ENCODE data around the gene PKP4.

Gene PKP4

DNA sequence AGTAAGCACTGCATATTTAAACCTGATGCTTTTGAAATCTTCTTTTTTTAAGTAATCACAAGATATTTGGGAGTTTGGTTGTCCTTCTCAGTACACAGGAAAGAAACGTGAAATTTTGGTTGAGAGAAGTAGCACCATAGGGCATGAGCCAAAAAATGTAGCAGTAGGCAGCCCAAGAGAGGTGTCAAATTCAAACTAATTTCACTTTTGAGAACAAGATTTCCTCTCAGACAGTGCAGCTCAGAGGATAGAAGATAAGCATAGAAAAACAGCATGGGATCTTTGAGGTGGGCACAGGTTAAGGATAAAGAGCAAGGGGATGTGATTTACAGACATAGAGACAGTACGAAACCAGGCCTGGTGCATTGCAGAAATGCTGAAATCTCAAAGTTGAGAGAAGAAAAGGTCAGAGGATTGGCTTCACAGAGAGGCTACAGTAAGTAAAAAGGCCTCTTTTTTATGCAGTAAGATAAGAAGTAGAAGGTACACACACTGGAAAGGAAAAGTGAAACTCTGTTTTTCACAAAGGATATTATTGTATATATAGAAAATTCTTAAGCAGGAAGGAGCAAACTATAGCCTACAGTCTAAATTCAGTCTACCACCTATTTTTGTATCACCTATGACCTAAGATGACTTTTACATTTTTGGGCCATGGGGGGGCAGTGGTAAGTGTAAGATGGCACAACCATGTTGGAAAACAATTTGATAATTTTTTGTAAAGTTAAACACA, 89.8 kb downstream of the PKP4 start:
- no peak for DNase-seq

DNA sequence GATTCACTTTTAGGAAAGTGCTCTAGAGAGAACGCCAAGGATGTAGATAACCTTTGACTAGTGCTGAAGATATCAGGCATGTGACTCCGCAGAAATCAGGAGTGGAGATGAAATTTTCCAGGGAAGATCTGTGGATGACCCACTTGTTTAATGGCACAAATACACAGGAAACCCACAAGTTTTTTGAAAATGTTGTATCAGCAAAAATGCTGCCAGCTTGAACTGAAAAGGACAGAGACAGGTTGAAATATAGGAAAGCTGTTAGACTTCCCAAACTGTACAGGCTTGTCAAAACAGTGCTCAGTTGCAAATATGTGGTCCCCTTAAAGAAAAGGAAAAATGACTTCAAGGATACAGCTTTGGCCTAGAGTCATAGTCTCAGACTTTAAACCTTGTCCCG, 96.5 kb downstream of the PKP4 start:
- DNase-seq, result no peak

- DNase-seq, result no peak
These were observed 98.2 kb downstream of the PKP4 start for GRCh38 chr2:158554996-158555395.

- DNase-seq, result no peak
These were observed 99.4 kb downstream of the PKP4 start for GRCh38 chr2:158556124-158556523.

DNA sequence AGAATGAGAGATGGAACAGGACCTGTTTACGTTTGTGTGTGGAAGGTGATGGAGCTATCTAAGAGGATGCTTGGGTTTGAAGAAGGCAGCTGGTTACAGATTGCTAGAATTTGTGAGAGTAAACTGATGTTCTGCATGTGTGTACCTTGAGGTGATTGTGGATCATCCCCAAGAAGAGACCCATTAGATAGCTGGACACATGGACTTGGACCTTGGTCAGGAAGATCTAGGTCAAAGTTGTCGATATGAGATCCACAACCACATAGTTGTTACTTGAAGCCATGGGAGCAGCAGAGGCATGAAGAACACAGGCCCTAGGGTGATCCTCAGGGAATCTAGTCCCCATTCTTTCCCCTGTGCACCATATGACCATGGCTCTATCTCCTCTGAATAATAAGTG, 101.0 kb downstream of the PKP4 start:
- no peak for DNase-seq

- DNase-seq, result no peak
These were observed 102.5 kb downstream of the PKP4 start for GRCh38 chr2:158559252-158559651.

GRCh38 chr2:158560259-158560658, 103.5 kb downstream of the PKP4 start:
- no peak for DNase-seq

DNA sequence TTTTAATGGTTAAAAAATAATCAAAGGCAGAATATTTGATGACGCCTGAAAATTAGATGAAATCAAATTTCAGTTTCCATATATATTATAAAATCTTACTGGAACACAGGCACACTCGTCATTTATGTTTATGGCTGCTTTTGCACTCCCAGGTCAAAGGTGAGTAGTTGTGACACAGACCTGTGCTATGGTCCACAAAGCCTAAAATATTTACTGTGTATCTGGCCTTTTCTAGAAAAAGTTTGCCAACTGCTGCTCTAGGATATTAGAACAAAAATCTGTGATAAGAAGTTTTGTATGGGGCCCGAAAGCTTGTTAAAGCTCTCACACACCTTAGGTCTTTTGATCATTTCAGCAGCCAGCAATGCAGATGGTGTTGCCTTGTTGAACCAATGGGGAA, 104.3 kb downstream of the PKP4 start:
- DNase-seq, result no peak

DNA sequence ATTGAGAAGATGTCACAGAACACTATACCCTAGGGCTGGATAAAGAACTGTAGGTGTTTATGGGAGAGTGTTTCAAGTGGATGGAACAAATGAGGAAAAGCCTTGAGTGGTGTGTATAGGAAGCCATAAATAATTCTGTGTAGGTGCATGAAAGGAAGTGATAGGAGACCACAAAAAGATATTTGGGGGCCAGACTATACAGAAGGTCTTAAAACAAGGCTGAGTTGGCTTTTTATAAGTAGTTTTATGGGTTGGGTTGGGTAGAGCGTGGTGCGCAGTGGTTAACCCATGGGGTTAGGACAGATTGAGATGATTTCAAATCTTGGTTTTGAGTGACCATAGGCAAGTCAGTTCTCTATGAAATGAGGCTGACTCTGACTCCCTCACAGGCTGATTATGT, 110.5 kb downstream of the PKP4 start:
- DNase-seq, result no peak

DNA sequence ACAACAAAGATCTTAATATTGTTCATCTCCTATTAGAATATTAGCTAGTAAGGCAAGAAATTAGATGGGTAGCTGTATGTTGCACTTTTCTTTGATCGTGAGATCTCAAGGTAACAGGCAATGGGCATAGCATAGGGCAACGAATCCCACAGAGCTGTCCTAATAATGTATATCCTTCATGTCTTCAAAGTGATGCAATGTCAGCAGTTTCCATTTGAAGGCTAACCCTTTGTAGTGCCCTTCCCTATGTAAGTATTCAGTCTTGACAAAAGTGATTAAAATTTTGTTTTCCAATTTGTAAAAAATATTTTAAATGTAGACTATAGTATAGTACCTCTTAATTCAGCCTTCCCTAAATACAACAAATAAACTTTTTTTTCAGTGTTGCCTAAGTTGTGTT, 112.5 kb downstream of the PKP4 start:
- DNase-seq, result no peak

DNA sequence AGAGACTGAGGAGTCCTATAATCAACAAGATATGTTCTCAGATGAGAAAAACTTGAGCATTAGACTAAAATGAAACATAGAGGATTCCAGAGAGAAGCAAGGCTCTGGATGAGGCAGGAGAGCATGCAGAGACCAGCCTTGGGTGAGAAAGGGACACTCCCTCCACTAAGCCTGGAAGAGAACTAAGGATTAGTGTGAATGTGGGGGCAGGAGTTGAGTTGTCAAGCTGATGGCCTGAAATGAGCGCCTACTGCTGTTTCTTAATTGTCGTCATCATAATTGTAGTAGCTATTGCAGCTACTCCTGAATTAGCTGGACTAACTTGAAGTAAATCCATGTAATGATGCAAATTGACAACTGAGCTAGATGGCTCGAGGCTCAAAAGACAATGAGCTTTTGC, 114.1 kb downstream of the PKP4 start:
- DNase-seq, result no peak

DNA sequence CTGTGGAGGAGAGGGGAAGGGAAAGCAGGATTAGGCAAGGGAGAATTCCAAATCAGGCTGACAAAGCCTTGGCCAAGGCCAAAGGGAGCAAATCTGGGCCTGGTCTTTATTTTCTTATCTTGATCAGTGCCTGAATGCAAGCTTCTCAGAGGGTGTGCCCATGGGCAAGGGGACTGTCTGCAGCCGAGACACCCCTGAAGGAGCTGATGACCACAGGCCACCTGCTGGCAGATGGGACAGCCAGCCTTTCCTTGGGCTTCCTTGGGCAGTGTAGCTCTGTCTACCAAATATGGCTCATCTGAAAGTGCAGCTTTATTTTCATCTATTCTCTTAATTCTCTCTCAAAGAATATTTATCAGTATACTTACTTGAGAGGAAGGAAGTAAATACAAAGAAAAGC, 117.0 kb downstream of the PKP4 start:
- no peak for DNase-seq

GRCh38 chr2:158575051-158575635, 118.4 kb downstream of the PKP4 start:
- no peak for DNase-seq

DNA sequence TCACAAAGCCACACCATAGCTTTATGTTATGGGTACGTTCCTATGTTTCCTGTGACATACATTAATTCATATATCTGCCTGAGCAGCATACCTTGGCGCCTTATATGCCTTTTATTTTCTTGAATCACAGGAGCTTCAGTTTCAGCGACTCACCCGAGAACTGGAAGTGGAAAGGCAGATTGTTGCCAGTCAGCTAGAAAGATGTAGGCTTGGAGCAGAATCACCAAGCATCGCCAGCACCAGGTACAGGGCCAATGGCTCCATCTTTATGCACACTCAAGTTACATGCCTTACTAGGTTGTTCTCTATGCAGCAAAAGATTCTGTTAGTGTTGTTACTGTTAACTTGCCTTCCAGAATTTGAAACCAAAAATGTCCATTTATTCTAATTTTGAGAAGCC, 120.4 kb downstream of the PKP4 start:
- DNase-seq, result no peak

DNA sequence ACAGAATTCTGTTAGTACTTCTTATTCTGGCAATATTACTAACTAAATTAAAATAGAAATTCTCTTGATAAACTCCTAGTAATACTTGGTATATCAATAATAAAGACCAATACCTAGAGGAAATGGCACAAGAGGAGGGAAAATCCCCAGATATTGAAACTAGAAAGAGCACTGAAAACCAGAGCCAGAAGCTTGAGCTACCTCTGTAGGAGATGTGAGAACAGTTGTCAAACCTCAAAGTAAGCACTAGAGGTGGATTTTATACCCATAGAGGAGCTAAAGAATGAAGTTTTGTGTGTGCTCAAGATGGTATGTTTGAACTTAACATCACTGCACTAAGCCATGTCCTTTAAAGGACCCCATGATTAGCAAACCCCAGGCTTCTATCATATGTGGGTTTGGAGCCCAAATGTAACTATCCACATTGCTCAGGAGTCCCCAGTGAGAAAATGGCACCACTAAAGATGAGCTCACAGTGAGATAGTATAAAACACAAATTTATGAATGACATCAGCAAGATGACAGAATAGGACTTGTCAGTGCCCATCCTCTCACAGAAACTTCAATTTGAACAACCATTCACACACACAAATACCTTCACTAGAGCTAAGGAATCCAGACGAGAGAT, 122.1 kb downstream of the PKP4 start:
- DNase-seq, result no peak

DNA sequence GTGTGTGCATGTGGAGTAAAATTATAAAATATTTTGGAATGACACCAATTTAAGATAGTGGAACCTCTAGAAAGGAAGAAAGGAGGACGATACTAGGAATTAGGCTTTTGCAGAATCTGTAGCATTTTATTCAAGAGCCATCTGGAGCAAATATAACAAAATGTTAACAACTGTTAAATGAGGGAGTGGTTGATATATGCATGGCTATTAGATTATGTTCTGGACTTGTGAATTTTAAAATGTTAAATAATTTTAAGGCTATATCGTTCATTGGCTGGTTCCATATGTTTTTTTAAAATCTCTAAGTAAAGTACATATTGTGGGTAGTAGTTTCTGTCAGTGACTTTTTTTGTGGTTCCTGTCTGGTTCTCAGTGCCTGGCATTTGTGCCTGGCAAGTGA, 123.2 kb downstream of the PKP4 start:
- DNase-seq, result no peak

GRCh38 chr2:158580760-158581159, 124.0 kb downstream of the PKP4 start:
- no peak for DNase-seq

DNA sequence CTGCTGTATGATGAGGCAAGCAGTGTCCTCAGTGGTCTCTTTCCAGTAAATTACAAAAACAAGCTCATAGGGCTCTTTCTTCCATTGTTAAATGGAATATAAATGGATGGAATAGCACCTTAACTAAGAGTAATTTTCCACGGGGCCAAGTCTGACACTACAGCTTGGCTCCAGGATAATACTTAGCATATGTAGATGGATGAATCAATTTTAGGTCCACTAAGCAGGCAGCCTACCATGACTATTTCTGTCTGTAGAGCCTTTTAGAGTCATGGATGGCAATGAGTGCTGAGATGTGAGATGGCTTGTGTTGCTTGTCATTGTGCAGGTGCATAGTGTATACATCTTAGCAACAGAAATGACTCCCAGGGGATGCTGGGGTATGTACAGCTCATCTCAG, 125.9 kb downstream of the PKP4 start:
- no peak for DNase-seq

- no peak for DNase-seq
These were observed 127.2 kb downstream of the PKP4 start for GRCh38 chr2:158583923-158584322.

DNA sequence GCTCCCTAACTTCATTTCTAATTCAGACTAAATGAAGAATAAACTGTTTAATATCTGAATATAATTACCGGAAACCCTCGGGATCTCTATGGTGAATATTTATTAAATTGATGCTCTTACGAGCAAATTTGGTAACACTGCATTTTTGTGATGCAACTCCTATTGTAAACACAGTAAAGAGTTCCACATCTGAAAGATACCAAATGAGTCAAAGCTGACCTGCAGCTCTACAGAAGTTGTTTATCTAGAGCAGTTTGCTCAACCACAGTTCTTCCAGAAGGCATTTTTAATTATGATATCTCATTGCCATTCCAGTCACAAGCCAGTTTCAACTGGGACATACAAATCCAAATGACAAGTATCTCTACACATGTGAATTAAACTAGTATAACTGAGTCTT, 129.7 kb downstream of the PKP4 start:
- DNase-seq, result no peak

- DNase-seq, result no peak
These were observed 132.6 kb downstream of the PKP4 start for GRCh38 chr2:158589303-158589702.

DNA sequence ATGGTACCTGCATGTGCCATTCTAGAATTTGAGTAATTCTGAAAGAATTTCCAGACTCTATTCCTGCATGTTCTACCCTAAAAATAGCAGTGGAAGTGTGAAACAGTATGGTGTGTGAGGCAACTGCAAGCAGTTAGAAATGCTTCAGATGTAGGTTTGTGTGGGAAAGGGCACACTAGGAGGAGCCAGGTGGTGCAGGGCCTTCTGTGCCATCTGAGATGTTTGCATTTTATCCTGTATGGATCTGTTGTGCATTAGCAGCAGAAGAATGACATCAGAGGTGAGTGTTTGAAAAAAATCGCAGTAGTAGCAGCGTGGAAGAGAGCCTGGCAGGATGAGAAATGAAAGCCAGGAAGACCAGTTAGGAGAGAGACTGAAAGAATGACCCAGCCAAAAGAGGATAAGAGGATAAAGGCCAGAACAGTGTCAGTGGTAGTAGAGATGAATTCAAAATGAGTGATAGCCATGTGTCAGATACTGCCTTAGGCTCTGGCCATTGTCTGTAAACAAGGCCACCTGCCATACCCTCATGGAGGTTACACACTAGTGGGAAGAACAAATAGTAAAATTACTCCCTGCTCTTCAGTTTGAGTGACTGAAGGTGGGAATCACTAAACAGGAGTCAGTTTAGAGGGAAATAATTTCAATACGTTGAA, 142.2 kb downstream of the PKP4 start:
- DNase-seq, result no peak

- no peak for DNase-seq
These were observed 142.9 kb downstream of the PKP4 start for GRCh38 chr2:158599609-158600008.

DNA sequence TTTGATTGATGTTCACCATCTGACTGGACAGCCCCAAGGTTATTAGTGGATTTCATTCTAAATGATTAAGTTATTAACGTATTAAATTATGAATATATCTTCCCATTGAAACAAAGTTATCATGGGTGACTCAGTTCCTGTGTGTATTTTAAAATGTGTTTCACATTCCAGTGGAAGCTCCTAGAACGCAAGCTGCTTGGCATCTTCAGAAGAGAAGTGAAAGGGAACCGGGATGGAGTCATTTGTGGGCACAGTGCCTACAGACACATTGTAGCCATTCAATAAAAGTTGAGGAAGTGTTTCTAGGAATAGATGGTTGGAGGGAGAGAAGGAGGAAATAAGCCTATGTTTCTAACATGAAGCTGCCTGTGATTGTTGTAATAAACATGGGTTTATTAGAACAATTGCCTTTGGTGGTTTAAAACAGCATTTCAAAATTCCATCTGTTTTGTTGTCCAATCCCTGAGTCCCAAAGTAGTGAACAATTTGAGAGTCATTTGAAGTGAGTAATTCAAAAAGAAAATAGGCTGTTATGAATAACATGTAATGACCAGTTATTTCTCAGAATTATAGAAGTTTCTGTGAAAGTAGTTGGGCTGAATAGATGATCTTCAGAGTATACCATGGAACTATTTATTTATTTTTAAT, 143.5 kb downstream of the PKP4 start:
- no peak for DNase-seq

Data from activated CD4-positive, alpha-beta T cell treated with anti-CD3 and anti-CD28 coated beads for 4 hours (primary cell).